GM21825 (cell line): ENCODE data around the gene FRYL.
"Not testable (repeated sequence)": the region's sequence is repeated elsewhere in the genome, so short reads cannot be mapped to it uniquely, and the experiment has no call there.

ENCODE experiments used
- ATAC-seq: cut with Tn5 transposase; IDR thresholded peaks from one replicate; pipeline ENCODE4 v1.9.1; 2021; ENCODE audit warnings: mild to moderate bottlenecking, moderate library complexity; ENCODE audit not compliant: unreplicated experiment

FRYL gene

GRCh38 chr4:48748949-48749596 is 31.0 kb downstream of the FRYL start:
- no peak for ATAC-seq

- ATAC-seq: no peak
Measured at GRCh38 chr4:48746608-48747362, 33.3 kb downstream of the FRYL start.

- ATAC-seq: not testable (repeated sequence)
Measured at GRCh38 chr4:48745223-48745622, 34.9 kb downstream of the FRYL start.

GRCh38 chr4:48742412-48742811 is 37.7 kb downstream of the FRYL start:
- ATAC-seq: no peak

- peak; percentile 49 for ATAC-seq
Measured at GRCh38 chr4:48739560-48740019, 40.5 kb downstream of the FRYL start.

- no peak for ATAC-seq
Measured at GRCh38 chr4:48738856-48739255, 41.2 kb downstream of the FRYL start.

- ATAC-seq: not testable (repeated sequence)
Measured at GRCh38 chr4:48728906-48729496, 51.1 kb downstream of the FRYL start.

GRCh38 chr4:48727666-48728459 is 52.2 kb downstream of the FRYL start:
- ATAC-seq: peak; percentile 46

- no peak for ATAC-seq
Measured at GRCh38 chr4:48725414-48725813, 54.7 kb downstream of the FRYL start.

- no peak for ATAC-seq
Measured at GRCh38 chr4:48722509-48723446, 57.3 kb downstream of the FRYL start.

GRCh38 chr4:48720459-48720858 is 59.6 kb downstream of the FRYL start:
- ATAC-seq: no peak

- ATAC-seq: no peak
Measured at GRCh38 chr4:48718818-48719465, 61.1 kb downstream of the FRYL start.

GRCh38 chr4:48716285-48716684 is 63.8 kb downstream of the FRYL start:
- ATAC-seq: not testable (repeated sequence)

- no peak for ATAC-seq
Measured at GRCh38 chr4:48710446-48711209, 69.5 kb downstream of the FRYL start.

- no peak for ATAC-seq
Measured at GRCh38 chr4:48709901-48710300, 70.2 kb downstream of the FRYL start.

- ATAC-seq: no peak
Measured at GRCh38 chr4:48708610-48709009, 71.5 kb downstream of the FRYL start.

GRCh38 chr4:48706736-48707135 is 73.3 kb downstream of the FRYL start:
- no peak for ATAC-seq

- no peak for ATAC-seq
Measured at GRCh38 chr4:48705609-48706008, 74.5 kb downstream of the FRYL start.
